HepG2 (cell line): ENCODE results near the gene PPP1R15B. TPM values are rescaled to one million over a fixed set of nuclear protein-coding genes. Genes with fewer than 3 reads are reported as not detected.
A peak's percentile ranks its signal among the peaks of the same experiment; 100 is the strongest.

ENCODE experiments used
- CC2D1A ChIP-seq: sonication (generic); formaldehyde crosslinking; IDR thresholded peaks from 2 replicates; pipeline ENCODE4 v1.8.1; 2023; ENCODE audit warnings: mild to moderate bottlenecking, missing genetic modification reagents
- CCDC6 ChIP-seq: sonication (generic); formaldehyde crosslinking; IDR thresholded peaks from 2 replicates; pipeline ENCODE4 v1.8.1; 2022; ENCODE audit warnings: mild to moderate bottlenecking, missing genetic modification reagents, moderate library complexity
- CTCF ChIP-seq: sonication (generic); formaldehyde crosslinking; IDR thresholded peaks from 2 replicates; pipeline ENCODE4 v1.5.0; 2020; ENCODE audit warnings: mild to moderate bottlenecking, missing genetic modification reagents, moderate library complexity
- FOSL2 ChIP-seq: sonication (generic); formaldehyde crosslinking; IDR thresholded peaks from 2 replicates; pipeline ENCODE4 v1.4.0; 2020; ENCODE audit warnings: missing genetic modification reagents
- FOXK1 ChIP-seq: sonication (generic); formaldehyde crosslinking; IDR thresholded peaks from 2 replicates; pipeline ENCODE4 v1.4.0; 2020; ENCODE audit warnings: low read depth, missing genetic modification reagents, borderline replicate concordance
- NR2F2 ChIP-seq: IDR thresholded peaks from 2 replicates; pipeline ENCODE4 v1.6.1; 2012; ENCODE audit warnings: low read depth, inconsistent platforms, borderline replicate concordance
- PRDM10 ChIP-seq: sonication (generic); formaldehyde crosslinking; IDR thresholded peaks from 2 replicates; pipeline ENCODE4 v1.4.0; 2020; ENCODE audit warnings: low read depth, missing genetic modification reagents
- SOX5 ChIP-seq: IDR thresholded peaks from 2 replicates; pipeline ENCODE4 v1.6.1; 2016; ENCODE audit warnings: borderline replicate concordance
- SRSF1 ChIP-seq: fragments of 200-400 bp; formaldehyde crosslinking; optimal IDR thresholded peaks from 2 replicates; pipeline ENCODE3; 2017; ENCODE audit warnings: mild to moderate bottlenecking, low read depth, low read length, moderate library complexity
- TAF15 ChIP-seq: fragments of 200-400 bp; formaldehyde crosslinking; IDR thresholded peaks from one replicate; pipeline ENCODE4 v1.6.1; 2018; ENCODE audit warnings: mild to moderate bottlenecking, low read depth, low read length; ENCODE audit not compliant: poor library complexity, severe bottlenecking
- TBX3 ChIP-seq: fragments of 450-650 bp; IDR thresholded peaks from 2 replicates; pipeline ENCODE4 v1.6.1; 2017; ENCODE audit warnings: antibody characterized with exemption, mild to moderate bottlenecking, inconsistent platforms, borderline replicate concordance
- ZNF17 ChIP-seq: sonication (generic); formaldehyde crosslinking; IDR thresholded peaks from 2 replicates; pipeline ENCODE4 v1.5.0; 2020; ENCODE audit warnings: mild to moderate bottlenecking, missing genetic modification reagents
- ZNF207 ChIP-seq: fragments of 450-650 bp; IDR thresholded peaks from 2 replicates; pipeline ENCODE4 v1.6.1; 2016; ENCODE audit warnings: antibody characterized with exemption, borderline replicate concordance
- ZNF253 ChIP-seq: sonication (generic); formaldehyde crosslinking; IDR thresholded peaks from 2 replicates; pipeline ENCODE4 v1.8.0; 2022; ENCODE audit warnings: mild to moderate bottlenecking, missing genetic modification reagents, borderline replicate concordance
- ZNF432 ChIP-seq: sonication (generic); formaldehyde crosslinking; IDR thresholded peaks from 2 replicates; pipeline ENCODE4 v1.5.0; 2020; ENCODE audit warnings: missing genetic modification reagents, mild to moderate bottlenecking, borderline replicate concordance
- ZNF501 ChIP-seq: sonication (generic); formaldehyde crosslinking; IDR thresholded peaks from 2 replicates; pipeline ENCODE4 v1.5.1; 2020; ENCODE audit warnings: mild to moderate bottlenecking, moderate library complexity, missing genetic modification reagents
- ZNF512B ChIP-seq: sonication (generic); formaldehyde crosslinking; IDR thresholded peaks from 2 replicates; pipeline ENCODE4 v1.5.1; 2020; ENCODE audit warnings: missing genetic modification reagents, mild to moderate bottlenecking, borderline replicate concordance
- ZNF639 ChIP-seq: conservative IDR thresholded peaks from 2 replicates; pipeline ENCODE4 v1.6.1; 2018; ENCODE audit warnings: missing genetic modification reagents
- ZNF746 ChIP-seq: sonication (generic); formaldehyde crosslinking; IDR thresholded peaks from 2 replicates; pipeline ENCODE4 v1.8.0; 2022; ENCODE audit warnings: mild to moderate bottlenecking, missing genetic modification reagents
- ZSCAN22 ChIP-seq: sonication (generic); formaldehyde crosslinking; IDR thresholded peaks from 2 replicates; pipeline ENCODE4 v1.4.0; 2020; ENCODE audit warnings: mild to moderate bottlenecking, missing genetic modification reagents
- polyA plus RNA-seq, 8 experiments: library from polyadenylated mRNA; depleted of rRNA in 3 of 8; stranded (reverse) in 7 of 8; unstranded in 1 of 8; fragments of >200 nt; fragmentation: Illumina TruSeq in 4 of 8; extraction: Trizol in 4 of 8; gene quantifications; 2 replicates each; pipeline versions ENCODE4 v1.2.1 to v1.2.3, GENCODE V29; 2011 to 2016; ENCODE audit warnings: low read depth in 4 of 8, missing spikeins in 1 of 8, mixed read lengths in 1 of 8; ENCODE audit not compliant: insufficient read depth in 1 of 8
- total RNA-seq, 5 experiments: library from RNA; depleted of rRNA; stranded (reverse); fragments of >200 nt; fragmentation: Illumina TruSeq; extraction: Trizol; gene quantifications; 2 replicates each; pipeline ENCODE4 v1.2.3, GENCODE V29; 2016; ENCODE audit warnings: low read depth in 1 of 5

The PPP1R15B gene
- total and polyA plus RNA-seq, 2 of the 13 experiments (the other 11 are each of a cell fraction or from before 2014, with no cell fraction given): 13.4 to 23.8 TPM

GRCh38 chr1:204363335-204364114 is 48.1 kb downstream of the PPP1R15B start (continued):
- TF ChIP-seq ZSCAN22 (CRISPR knock-in tag) (no peak), NR2F2 (no peak), SRSF1 (no peak), FOSL2 (CRISPR knock-in tag) (no peak), ZNF501 (CRISPR knock-in tag) (peak; percentile 46; the same call in 1 of the 2 replicates), TAF15 (no peak), CTCF (CRISPR knock-in tag) (peak; percentile 97), PRDM10 (CRISPR knock-in tag) (0 out of 2 replicates have a peak, but pooled peaks have one; percentile 22), ZNF17 (no peak), CCDC6 (CRISPR knock-in tag) (no peak), SOX5 (CRISPR knock-in tag) (0 out of 2 replicates have a peak, but pooled peaks have one; percentile 14), ZNF207 (no peak), ZNF253 (CRISPR knock-in tag) (no peak), ZNF639 (CRISPR knock-in tag) (no peak), ZNF432 (CRISPR knock-in tag) (no peak), TBX3 (no peak), CC2D1A (CRISPR knock-in tag) (no peak), FOXK1 (CRISPR knock-in tag) (no peak), ZNF512B (CRISPR knock-in tag) (no peak), ZNF746 (CRISPR knock-in tag) (no peak)
